PC-3 (cell line): ENCODE data around the gene CASP8AP2.
"Not testable (repeated sequence)": the region's sequence is repeated elsewhere in the genome, so short reads cannot be mapped to it uniquely, and the experiment has no call there.

Experiments used
- CTCF ChIP-seq: fragments of 300-600 bp; sonication (generic); conservative IDR thresholded peaks from 2 replicates; pipeline ENCODE4 v1.5.1; 2017; ENCODE audit warnings: antibody characterized with exemption, low read depth, mild to moderate bottlenecking, low read length
- EZH2 ChIP-seq: fragments of 300-600 bp; sonication (generic); IDR thresholded peaks from one replicate; pipeline ENCODE4 v1.6.1; 2017; ENCODE audit warnings: antibody characterized with exemption, mild to moderate bottlenecking, low read length; ENCODE audit not compliant: unreplicated experiment

- TF ChIP-seq CTCF, EZH2: not testable (repeated sequence)
These were observed 61.3 kb downstream of the CASP8AP2 start for GRCh38 chr6:89890845-89891528.
